NCI-H526 (cell line): ENCODE results near the gene CHM.
"Not testable (repeated sequence)": the region's sequence is repeated elsewhere in the genome, so short reads cannot be mapped to it uniquely, and the experiment has no call there.

ENCODE experiments used
- DNase-seq, 2 experiments: peaks; one replicate each; lab custom pipeline; 2025; lab: John Stamatoyannopoulos, UW

CHM gene

DNA sequence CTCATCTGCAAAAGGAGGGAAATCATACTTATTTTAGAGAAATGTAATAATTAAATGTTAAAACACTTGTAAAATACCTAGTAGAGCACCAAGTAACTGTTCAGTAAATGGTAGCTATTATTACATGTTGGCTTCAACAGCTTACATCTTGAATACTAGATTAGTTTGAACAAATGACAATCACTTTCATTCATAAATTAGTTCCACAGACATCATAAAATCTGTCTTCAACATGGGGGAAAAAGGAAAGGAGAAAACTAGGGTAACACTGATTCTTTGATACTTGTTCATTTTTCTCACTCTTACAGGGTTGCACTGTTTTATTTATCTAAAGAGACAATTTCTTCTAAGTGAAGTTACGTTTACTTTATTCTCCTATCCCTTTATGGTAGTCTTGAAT, 51.7 kb downstream of the CHM start:
- no peak for DNase-seq

DNA sequence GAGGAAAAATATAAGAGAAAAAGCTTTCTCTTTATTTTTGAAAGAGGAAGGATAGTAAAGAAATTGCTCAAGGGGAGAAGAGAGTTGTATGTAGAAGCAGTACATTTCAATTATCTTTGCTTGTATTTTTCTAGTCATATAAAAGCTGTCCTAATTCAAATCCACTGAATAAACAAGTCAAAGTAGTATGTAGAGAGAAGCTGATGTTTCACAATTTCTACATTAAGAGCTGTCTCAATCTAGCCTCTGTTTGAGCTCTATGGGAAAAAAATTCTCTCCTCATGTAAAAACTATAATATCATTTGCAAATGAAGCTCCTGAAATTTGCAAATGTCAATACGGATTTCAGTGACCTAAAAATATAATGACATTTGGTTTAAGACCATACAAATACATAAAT, 52.6 kb downstream of the CHM start:
- DNase-seq, result peak in 1 of 2 experiments; percentile 56

DNA sequence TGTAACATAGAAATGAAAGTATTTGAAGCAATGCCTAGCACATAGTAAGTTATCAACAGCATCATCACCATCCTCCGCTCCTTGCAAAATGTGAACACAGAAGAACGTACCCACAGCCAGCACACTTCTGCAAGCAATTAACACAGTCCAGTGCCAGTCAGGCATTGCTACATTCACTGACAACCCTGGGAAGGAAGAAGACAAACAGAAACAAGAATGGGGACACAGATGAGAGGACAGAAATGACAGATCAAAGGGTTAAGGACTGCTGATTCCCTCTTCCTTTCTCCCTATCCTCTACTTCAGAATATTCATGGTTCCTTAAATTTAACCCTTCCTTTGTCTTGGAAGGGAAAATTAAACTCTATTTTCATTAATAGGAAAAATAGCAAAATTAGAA, 53.1 kb downstream of the CHM start:
- no peak for DNase-seq

DNA sequence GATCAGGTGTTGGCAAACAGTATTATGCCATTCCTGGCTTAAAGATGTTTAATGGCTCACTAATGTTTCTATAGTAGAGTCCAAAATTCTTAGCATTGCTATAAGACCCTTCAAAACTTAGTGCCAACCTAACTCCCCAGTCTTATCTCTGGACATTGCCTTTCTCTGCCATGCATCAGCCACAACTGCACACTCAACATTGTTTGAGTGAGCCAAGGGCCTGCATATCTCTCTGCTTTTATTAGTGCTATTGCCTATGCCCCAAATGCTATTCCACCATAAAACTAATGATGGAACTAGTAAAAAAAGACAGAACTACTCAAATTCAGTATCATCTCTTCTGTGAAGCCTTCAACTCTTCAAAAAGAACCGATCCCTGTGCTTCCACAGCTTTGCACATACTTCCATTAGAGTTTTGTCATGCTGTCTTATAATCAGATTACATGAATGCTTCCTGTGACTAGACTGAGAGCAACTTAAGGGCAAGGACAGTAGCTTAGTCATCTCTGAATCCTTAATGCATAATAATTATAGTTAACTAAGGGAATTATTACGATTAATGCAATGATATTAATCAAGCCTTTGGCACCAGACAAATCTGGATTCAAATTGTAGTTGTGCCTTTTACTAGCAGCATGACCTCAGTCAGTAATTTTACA, 53.7 kb downstream of the CHM start:
- no peak for DNase-seq

DNA sequence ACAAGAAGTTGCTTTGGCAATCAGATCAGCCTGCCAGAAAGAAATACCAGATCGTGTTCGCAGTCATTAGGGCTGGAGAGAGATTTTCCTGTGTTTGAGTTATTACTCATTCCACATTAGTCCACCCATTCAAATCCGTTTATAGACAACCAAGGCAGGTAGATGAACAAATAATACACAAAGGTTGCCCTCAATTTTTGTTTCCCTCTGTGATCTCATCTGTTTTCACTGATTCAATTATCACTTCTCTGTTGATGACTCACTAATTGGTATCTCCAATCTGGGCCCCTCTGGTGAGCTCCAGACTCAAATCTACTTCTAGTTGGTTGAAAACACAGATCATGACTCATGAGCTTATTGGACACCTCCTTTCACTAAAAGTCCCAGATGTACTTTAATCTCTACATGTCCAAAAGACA, 54.5 kb downstream of the CHM start:
- DNase-seq, result no peak

DNA sequence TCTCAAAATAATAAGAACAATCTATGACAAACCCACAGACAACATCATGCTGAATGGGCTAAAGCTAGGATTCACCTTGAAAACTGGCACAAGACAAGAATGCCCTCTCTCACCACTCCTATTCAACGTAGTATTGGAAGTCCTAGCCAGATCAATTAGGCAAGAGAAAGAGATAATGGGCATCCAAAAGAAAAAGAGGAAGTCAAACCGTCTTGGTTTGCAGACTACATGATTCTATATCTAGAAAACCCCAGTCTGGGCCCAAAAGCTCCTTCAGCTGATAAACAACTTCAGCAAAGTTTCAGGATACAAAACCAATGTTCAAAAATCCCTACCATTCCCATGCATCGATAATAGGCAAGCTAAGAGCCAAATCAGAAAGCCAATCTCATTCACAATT, 59.0 kb downstream of the CHM start:
- no peak for DNase-seq

DNA sequence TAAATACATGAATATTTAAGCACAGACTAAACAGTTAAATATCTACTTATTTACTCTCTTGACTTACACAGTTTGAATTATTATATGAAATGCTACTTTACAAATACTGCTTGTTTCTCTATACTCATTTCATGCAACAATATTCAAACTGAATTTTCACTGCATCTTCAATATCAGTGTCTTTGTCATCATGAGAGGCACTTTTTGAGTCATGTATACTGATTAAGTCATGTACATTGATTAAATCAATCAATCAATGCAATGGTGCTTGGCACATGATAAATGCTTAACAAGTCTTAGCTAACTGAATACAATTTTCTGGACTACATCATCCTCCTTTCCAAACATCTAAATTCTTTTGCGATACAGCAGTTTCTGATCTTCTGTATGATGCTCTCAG, 67.1 kb downstream of the CHM start:
- DNase-seq, result no peak

DNA sequence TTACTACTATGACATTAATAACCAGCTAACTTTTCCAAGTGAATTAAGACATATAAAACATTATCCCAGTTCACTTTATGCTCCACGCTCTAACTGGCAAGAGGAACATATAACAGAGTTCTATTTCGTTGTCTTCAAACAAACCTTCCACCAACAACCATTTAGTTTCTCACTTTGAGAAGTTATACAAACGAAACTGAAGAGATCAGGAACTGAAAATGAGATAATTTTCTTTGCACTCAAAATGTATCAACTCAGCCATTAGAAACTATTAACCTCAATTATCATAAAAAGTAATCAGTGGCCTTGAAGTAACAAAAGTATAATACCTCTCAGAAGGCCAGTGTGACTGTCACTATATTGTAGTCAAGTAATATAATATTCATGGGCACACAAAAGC, 70.1 kb downstream of the CHM start:
- no peak for DNase-seq

DNA sequence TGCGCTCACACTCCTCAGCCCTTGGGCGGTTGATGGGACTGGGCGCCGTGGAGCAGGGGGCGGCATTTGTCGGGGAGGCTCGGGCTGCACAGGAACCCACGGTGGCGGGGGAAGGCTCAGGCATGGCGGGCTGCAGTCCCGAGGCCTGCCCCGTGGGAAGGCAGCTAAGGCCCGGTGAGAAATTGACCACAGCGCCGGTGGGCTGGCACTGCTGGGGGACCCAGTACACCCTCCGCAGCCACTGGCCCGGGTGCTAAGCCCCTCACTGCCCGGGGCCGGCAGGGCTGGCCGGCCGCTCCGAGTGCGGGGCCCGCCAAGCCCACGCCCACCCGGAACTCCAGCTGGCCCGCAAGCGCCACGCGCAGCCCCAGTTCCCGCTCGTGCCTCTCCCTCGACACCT, 75.0 kb downstream of the CHM start:
- DNase-seq, result not testable (repeated sequence)

DNA sequence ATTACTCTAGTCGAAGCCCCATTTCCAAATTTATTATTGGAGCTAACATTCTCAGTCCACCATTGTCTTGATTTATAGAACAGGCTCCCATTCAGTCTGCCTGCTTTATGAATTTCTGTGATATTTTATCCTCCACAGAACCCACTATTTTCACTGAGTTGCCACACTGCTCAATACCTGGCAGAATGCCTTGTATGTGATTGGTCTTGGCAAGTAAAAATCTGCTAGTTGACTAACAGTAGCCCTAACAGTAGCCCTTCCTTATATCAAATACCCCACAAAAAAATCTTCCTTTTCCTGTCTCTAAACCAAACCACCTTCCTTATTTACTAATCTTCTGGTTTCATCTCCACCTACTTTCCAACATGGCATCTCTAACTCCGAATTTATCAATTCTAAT, 82.6 kb downstream of the CHM start:
- DNase-seq, result no peak

DNA sequence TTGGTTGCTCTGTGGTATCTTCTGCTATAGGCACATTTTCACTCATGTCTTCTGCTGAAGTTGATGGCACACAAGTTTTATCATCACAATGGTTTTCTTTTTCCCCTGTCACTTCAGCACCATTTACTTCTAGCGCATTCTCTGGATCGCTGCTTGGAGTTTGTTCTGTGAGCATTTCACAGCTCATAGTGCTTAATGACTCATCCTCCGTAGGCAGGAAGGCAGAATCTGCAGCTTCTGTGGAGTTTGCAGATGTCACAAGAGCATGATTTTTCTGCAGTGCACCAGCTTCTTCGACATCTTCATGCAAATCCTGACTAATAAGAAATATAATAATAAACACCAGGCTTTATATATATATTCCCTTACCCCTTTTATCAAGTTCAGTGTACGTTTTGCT, 83.6 kb downstream of the CHM start:
- DNase-seq, result no peak

DNA sequence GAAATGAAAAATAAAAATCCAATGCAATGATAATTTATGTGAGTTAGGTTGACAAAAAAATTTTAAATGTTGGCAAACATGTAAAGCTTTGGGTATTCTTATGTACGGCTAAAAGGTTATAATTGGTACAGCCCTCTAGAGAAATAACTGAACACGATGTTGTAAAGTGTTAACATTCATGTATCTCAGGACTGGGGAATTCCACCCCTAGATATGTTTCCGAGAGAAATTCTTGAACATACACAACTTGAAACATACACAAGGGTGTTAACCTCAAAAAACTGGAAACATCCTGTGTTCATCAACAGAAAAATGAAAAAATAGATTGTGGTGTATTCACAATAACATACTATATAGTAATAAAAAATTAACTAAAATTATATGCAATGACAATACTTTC, 91.8 kb downstream of the CHM start:
- no peak for DNase-seq

DNA sequence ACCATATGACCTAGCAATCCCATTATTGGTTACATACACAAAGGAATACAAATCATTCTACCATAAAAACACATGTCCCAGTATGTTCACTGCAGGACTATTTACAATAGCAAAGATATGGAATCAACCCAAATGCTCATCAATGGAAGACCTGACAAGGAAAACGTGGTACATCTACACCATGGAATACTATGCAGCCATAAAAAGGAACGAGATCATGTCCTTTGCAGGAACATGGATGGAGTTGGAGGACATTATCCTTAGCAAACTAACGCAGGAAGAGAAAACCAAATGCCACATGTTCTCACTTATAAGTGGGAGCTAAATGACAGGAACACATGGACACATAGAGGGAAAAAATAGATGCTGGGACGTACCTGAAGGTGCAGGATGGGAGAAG, 102.6 kb downstream of the CHM start:
- DNase-seq, result not testable (repeated sequence)

DNA sequence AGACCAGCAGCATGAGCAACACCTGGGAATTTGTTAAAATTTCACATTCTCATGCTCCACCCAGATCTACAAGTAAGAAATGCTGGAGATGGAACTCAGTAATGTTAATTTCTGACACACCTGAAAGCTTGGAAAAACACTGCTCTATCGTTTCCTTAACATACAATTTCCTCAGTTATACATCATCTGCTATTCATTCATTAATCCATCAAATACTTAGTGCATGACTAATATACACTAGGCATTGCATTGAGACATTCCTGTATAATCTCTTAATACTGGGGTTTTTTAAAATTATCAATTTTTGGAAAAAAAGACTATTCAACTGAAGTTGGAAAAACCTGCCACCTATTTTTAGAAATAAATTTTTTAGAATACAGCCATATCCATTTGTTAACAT, 106.1 kb downstream of the CHM start:
- DNase-seq, result no peak

DNA sequence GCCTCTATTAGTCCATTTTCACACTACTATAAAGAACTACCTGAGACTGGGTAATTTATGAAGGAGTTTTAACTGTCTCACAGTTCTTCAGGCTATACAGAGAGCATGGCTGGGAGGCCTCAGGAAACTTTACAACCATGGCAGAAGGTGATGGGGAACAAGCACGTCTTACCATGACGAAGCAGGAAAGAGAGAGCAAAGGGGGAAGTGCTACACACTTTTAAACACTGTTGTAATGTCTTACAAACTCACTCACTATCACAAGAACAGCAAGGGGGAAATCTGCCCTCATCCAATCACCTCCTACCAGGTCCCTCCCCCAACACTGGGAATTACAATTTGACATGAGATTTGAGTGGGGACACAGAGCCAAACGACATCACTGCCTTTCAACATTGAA, 107.4 kb downstream of the CHM start:
- not testable (repeated sequence) for DNase-seq

DNA sequence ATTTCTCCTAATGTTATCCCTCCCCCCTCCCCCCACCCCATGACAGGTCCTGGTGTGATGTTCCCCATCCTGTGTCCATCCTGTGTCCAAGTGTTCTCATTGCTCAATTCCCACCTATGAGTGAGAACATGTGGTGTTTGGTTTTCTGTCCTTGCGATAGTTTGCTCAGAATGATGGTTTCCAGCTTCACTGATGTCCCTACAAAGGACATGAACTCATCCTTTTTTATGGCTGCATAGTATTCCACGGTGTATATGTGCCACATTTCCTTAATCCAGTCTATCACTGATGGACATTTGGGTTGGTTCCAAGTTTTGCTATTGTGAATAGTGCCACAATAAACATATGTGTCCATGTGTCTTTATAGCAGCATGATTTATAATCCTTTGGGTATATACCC, 113.0 kb downstream of the CHM start:
- not testable (repeated sequence) for DNase-seq

DNA sequence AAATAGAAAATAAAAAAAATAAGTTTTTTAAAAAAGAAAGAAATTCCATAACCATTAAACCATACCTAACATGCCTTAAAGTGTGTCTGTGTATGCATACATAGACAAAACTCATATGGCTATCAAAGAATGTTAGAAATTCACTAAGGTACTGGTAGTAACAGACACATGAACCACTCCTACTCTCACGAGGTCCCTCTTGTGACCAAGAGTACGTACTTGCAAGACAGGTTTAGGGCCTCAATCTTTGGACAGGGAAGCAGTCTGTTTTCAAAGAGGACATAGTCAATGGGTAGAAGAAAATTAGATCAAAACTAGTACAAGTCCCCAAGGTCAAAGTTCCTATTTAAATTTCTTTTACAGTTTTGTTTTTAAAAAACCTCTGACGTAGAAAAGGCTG, 117.3 kb downstream of the CHM start:
- no peak for DNase-seq

DNA sequence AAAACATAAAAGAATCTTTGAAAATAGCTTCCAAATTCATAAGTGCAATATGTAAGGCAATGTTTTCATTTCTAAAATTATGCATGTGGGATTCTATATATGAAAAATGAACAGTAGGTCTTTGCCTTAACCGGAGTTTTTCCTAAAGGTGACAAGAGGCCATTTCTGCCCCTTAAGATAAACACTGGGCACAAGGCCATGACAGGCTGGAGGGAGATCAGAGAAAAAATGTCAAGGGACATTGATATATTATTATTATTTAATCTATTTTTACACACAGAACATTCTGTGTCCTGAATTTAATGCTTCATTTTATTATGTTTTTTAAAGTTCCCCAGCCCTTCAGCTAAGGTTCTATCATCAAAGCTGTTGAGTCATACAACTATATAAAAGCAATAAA, 118.8 kb downstream of the CHM start:
- DNase-seq, result no peak

DNA sequence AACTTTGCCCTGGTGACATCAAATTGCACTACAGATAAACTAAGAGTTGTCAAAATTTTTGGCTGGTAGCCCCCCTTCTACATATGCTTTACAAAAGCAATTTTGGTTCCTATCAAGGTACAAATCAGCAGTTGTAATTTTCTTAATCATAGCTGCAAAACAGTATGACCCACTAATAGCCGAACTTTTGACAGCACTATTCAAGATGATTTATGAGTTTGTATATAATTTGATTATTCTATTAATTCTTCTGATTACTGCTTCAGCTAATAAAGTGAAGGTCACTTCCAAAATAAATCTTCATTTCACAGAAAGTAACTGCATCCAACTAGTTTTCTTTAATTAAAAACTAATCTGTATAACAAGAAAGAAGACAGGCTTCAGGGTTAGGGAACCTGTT, 119.6 kb downstream of the CHM start:
- no peak for DNase-seq

DNA sequence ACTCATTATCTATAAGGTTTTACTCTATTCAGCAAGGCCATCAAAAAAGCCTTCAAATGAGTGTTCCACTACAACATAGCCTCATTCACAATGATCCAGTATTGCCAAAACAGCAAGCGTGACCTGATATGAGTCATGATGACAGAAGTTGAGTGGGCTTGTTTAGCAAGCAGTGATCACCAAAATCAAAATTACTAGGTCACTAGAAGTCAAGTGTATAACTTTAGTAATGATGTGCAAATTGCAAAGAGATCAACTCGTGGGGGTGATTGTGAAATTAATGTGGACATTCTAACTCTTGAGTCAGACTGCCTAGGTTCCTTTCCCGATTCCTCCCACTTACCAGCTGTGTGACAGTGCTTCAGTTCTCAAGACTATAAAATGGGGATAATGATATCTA, 124.5 kb downstream of the CHM start:
- DNase-seq, result no peak

DNA sequence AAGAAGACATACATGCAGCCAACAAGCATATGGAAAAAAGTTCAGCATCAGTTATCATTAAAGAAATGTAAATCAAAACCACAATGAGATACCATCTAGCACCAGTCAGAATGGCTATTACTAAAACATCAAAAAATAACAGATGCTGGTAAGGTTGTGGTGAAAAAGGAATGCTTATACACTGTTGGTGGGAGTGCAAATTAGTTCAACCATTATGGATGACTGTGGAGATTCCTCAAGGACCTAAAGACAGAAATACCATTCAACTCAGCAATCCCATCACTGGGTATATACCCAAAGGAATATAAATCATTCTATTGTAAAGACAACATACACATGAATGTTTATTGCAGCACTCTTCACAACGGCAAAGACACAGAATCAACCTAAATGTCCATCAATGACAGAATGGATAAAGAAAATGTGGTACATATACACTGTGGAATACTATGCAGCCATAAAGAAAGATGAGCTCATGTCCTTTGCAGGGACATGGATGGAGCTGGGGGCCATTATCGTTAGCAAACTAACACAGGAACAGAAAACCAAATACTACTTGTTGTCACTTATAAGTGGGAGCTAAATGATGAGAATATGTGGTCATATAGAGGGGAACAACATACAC, 130.6 kb downstream of the CHM start:
- DNase-seq, result not testable (repeated sequence)

DNA sequence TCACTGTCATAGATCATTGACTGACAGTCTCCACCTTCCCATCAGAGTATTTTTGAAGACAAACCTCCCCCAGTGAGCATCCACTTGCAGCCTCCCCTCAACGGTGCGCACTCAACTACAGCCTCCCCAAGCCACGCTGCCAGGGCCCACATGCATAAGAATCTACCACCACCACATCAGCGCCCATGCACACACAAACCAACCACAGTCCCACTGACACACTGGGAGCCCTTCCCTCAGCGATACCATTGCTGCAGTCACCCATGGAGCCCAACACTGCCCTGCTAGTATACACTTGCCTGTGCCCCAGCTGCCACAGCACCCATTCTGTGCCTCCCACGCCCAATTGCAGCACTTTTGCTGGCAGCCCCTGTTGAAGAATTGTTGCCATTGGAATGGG, 132.9 kb downstream of the CHM start:
- no peak for DNase-seq

DNA sequence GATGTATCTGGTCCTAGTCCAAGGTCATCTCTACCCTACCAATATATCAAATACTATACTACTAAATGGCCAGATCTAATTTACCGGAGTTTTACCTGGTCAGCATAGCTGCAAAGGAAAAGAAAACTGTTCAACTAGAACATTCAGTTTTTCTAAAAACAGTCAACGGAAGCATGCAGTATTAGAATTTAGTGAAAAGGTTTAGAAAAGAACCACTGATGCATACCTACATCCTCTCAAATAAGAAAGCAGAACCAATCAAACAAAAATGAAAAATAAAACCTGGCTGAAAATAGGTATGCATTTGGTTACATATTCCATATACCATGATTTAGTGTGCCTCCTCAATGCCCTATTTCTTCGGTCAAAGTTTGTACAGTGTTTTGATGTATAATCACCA, 140.0 kb downstream of the CHM start:
- DNase-seq, result no peak

DNA sequence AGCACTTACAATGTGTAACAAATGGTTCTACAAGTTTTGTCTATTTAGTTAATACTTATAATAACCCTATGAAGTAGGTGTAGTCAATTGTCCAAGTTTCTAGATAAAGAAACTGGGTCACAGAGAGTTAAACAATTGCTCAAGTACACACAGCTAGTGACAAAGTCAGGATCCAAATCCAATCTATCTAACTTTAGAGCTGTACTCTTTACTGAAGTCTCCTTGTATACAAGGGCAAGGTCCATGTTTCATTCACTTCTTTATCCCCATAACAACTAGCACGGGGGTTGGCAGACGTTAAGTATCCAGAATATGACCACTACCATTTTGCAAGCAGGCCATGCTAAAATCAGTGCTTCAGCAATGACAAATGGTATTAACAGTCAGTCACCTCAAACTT, 141.0 kb downstream of the CHM start:
- no peak for DNase-seq
